HG03460 (cell line): Measurements from ENCODE around the gene SIL1.

Experiments used
- ATAC-seq: cut with Tn5 transposase; IDR thresholded peaks from one replicate; pipeline ENCODE4 v1.9.1; 2021; ENCODE audit not compliant: unreplicated experiment

SIL1 gene

DNA sequence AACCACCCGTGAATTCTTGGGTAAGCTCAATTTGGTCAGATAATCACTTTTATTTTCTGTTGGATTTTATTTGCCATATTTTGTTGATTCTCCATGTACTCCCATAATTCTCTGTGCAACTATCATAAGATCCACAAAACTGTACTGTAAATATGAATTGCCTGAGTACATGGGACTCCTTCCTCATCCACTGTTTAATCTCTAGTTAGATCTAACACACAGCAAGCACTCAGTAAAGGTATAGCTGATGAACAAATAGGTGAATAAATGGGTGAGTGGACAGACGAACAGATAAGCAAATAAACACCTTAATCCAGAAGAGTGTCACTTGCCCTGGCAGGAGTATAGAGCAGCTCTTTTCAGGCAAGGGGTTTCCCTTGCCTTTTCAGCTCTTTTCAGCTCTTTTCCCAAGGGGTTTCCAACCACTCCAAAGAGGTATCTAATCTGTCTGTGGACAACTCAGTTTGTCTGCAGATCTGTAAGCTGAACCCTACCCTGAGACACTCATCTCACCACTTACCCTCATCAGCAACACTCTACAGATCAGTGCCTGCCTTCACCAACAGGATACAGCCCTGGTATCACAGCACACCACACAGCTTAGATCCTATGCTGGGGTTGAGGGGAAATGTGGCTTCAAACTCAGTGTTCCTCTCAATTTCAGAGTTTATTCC lies 51.2 kb downstream of the SIL1 start:
- ATAC-seq = no peak

GRCh38 chr5:139141446-139142204 lies 56.5 kb downstream of the SIL1 start:
- no peak for ATAC-seq

GRCh38 chr5:139140591-139141071 lies 57.5 kb downstream of the SIL1 start:
- ATAC-seq = no peak

GRCh38 chr5:139138809-139139208 lies 59.4 kb downstream of the SIL1 start:
- no peak for ATAC-seq

- no peak for ATAC-seq
Observed at GRCh38 chr5:139138109-139138508, 60.1 kb downstream of the SIL1 start.

DNA sequence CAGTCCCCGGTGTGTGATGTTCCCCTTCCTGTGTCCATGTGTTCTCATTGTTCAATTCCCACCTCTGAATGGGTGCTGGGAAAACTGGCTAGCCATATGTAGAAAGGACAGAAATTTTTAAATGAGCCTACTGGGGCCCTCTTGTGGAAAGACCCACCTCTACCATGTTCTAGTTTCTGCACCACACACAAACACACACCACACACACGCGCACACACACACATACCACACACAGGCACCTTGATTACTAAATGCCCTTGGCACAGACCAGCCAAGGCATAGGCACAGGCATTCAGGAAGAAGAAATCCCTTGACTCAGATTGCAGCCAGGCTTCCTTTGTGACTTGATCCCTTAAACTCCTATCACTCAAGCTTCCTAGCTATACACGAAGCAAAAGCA lies 60.5 kb downstream of the SIL1 start:
- ATAC-seq = no peak

DNA sequence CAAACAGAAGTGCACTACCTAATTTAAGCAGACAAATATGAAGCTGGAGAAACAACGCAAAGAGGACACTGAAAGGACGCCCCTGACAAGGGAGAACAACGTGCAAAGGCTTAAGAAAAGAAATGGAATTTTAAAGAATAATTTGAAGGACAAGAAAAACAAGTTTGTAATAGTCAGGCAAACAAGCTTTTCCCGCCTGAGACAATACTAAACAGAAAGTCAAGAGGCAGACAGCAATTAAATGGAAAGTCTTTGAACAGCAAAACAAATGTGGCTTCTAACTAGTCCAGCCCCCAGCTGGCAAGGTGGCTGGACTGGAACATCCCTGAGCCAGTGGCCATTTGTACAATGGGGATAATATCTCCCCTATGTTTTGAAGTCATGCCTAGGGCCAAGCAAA lies 63.3 kb downstream of the SIL1 start:
- no peak for ATAC-seq

DNA sequence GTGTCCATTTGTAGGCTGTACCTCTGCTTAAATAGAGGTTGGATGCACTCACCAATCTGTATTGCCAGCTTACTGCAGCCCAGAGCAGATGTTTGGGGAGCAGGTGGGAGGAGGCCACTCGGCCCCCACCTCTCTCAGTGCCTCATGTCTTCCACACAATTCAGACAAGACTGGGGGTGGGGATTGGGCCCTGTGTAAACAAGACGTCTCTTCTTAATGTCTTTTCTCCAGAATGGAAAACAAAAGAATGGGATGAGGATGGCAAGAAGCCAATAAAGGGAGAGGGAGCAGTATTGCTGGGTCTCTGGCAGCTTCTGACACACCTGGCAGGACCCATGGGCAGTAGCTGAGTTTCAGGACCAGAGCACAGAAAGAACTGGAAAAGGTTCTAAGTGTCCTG lies 64.9 kb downstream of the SIL1 start:
- no peak for ATAC-seq

GRCh38 chr5:139132515-139132914 lies 65.7 kb downstream of the SIL1 start:
- no peak for ATAC-seq

GRCh38 chr5:139131921-139132432 lies 66.2 kb downstream of the SIL1 start:
- no peak for ATAC-seq

DNA sequence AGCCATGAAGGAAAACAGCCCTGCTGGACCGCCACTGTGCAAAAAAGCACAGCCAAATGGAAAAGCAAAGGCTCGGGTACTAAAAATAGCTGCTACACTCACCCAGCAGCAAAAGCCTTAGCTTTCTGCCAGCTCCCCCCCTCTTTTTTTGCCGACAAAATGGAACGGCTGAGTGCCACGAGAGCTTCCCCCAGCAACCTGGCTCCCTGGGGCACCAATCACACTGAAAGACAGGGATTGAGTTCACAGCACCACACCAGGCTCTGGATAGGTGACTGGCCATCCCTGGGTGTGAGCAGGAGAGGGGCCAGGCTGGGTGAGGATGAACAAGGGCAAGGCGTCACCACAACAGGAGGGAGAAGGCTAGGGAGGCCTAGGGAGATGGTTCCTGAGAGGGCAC lies 66.7 kb downstream of the SIL1 start:
- ATAC-seq = no peak

DNA sequence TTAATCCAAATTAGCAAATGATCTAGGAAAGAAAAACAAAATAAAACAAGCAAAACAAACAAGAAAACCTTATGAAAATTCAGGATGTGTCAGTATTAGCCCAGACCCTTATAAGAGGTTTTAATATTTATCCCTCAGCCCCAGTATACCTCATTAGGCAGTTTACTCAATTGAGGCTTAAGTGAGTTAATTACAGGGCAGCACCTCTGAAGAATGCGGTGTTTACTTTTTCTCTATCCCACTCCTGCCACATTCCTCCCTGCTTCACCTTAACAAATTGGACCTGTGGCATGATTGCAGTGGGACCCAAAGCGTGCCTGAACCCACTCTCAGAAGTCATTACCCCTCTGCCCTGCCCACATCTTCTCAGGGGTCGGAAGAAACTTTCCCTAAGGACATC lies 67.1 kb downstream of the SIL1 start:
- ATAC-seq = no peak

DNA sequence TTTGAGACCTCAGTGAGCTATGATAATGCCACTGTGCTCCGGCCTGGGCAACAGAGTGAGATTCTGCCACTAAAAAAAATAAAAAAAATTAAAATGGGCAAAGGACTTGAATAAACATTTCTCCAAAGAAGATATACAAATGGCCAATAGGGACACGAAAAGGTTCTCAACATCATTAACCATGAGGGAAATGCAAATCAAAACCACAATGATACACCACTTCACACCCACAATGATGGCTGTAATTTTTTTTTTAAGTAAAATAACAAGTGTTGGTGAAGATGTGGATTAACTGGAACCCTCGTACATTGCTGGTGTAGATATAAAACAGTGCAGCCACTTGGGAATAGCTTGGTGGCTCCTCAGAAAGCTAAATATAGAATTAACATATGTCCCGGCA lies 68.0 kb downstream of the SIL1 start:
- ATAC-seq = no peak

GRCh38 chr5:139126711-139127111 lies 71.5 kb downstream of the SIL1 start:
- ATAC-seq = no peak

DNA sequence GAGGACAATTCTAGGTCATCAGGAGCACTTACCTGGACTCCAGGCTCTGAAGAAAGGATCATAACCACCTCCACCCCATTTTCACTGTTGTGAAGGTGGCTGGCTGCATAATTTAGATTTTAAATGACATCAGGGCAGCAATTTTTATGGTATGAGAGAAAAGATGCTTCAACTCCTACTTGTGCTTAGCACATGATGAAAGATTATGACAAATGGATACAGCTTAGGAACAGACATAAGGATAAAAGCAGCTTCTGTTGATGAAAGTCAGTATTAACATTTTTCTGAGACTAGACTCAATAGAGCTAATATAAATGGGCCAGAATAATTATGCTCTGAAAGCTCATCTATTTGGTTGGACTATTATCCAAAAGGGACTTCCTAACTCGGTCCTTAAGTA lies 72.2 kb downstream of the SIL1 start:
- ATAC-seq = no peak

- no peak for ATAC-seq
Observed at GRCh38 chr5:139124774-139125520, 73.2 kb downstream of the SIL1 start.

GRCh38 chr5:139121120-139121519 lies 77.0 kb downstream of the SIL1 start:
- no peak for ATAC-seq

DNA sequence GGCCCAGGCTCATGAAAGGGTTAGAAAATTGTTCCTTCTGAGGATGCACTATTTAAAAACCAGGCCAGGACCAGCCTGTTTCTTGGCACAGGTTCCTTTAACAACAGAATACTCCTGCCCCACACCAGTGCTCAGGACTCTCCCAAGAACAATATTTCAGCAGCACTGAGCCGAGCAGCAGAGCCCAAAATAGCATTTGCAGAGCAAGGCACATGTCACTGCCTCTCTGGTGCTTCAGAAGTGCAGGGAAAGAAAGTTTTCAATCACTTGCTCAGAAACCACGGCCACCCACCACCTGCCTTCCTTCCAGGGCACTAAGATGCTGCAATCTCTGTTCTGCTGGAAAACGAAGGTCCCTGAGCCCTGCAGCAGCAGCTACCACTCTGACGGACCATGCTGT lies 77.6 kb downstream of the SIL1 start:
- no peak for ATAC-seq

GRCh38 chr5:139118804-139119203 lies 79.4 kb downstream of the SIL1 start:
- ATAC-seq = no peak

- ATAC-seq = no peak
Observed at GRCh38 chr5:139117342-139117884, 80.8 kb downstream of the SIL1 start.

GRCh38 chr5:139116100-139116655 lies 82.0 kb downstream of the SIL1 start:
- ATAC-seq = no peak
